HG03442 (cell line): ENCODE measurements around the gene IDUA.
A peak's percentile ranks its signal among the peaks of the same experiment; 100 is the strongest.

Experiments used
- ATAC-seq: cut with Tn5 transposase; IDR thresholded peaks from one replicate; pipeline ENCODE4 v1.9.1; 2021; ENCODE audit warnings: mild to moderate bottlenecking, moderate library complexity; ENCODE audit not compliant: unreplicated experiment

Gene IDUA

DNA sequence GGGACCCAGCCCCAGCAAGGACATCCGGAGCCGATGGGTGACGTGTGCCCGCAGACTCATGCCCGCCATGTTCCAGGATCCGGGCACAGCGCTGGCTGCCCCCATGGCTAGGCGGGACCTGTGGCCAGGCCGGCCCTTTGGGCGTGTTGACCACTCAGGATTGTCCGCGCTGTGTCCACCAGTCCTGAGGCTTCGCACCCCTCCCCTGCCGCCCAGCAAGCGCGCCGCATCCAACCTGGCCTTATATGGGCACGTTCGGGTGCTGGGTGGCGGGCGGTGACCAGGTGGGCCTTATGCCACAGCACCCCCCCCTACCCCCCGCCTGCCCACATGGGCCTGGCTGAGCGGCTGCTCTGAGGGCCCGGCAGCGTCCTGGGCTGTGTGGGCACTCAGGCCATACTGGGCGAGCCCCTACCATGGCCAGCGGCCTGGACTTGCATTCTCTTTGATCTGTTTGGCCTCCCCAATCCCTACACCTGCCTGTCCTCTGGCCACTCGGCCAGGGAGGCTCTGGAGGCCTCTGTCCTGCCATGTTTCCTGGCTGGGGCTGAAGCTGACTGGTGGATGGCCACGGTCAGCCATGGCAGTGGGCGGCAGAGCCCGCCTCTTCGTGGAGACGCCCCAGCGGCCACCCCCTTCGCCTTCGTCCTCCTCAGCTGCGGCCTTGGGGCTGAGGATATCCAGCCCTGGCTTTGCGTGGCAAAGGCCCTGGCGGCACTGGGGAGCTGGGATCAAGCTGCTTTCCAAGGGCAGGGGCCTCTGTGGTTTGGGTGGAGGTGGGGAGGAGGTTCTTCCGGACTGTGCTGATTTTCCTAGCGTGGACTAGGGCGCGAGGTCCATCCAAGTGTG is 26.6 kb downstream of the IDUA start:
- no peak for ATAC-seq

DNA sequence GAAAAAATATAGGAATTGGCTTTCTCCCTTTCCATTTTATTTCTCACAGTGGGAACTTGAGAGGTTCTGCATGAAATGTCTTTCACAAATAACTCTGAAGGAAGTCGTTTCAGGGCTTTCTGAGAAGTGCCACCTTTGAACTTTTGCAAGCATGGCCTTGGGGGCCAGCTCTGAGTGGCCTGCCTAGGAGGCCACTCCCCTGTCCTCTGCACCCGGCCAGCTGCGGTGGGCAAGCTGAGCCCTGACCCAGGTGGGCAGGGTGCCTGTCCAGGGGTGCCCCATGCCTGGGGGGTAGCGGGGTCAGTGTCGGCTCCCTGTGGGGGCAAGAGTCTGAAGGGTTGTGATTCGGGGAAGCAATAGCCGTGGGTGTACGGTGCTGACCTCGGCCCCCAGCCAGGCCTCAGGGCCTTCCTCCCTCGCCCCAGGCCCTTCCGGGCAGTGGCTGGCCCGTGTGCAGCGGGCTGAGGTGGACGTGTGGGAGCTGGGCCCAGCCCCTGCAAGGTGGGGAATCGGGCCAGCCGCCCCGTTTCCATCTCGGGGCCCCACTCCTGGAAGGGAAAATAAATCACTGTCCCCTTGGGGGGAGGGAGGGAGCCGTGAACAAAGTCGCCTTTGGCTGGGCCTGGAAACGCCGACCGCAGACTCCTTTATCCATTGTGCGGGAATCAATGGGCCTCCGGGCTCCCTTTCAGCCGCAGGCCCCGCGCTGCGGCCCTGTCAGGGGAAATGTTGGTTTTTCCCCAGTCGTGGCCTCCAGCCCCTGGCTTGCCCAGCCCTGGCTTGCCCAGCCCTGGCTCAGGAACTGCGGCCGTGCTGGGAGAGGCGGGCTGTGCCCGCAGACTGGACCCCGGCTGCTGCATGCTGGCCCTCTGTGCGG is 27.7 kb downstream of the IDUA start:
- ATAC-seq: no peak

DNA sequence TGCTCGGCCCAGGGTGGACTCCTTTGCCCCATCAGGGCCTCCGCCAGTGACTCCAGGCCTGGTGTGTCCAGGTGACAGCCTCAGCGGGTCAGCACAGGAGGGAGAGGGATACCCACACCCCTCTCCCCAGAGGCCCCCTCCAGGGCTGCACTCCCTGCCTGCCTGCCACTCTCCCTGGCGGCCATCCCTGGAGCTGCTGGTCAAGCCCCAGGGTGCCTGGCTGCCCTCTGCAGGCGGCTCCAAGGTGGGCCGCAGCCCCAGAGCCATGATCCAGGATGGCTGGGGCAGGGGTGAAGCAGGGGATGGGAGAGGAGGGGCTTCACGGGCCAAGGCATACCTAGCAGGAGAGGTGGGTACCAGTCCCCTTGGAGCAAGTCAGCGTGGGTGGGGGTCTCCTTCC is 28.3 kb downstream of the IDUA start:
- no peak for ATAC-seq

DNA sequence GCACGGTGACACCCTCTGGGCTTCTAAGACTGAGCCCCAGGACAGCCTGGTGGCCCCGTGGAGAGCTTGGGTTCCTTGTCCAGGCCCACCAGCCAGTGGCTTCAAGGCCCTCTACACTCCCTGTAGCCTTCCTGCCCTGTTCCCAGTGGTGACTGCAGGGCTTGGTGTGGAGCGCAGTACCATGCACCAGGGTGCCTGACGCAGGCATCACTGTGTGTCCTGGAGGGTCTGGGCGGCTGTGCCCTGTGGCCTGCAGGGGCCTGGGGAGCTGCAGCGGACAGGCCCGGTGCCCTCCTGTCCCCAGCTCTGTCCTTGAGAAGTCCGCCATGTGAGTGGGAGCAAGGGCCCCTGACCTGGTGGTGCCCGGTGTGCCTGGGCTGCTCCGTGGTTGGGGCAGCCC is 28.9 kb downstream of the IDUA start:
- ATAC-seq: no peak

DNA sequence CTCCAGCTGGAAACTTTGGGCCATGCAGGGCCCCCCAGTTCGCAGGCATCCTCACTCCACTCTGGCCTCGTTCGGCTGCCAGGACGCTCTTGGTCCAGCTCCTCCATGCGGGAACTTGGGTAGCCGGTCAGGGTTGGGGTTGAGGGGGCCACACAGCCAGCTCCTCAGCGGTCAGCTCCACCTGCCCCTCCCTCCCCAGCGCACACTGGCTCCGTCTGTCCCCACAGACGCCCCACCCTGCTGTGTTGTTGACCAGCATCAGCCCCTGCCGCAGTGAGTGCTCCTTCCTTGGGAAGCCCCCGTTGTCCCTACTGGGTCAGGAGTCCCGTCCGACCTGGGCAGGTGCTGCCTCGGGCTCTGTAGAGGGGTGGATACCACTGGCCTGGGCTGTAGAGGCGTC is 30.4 kb downstream of the IDUA start:
- ATAC-seq: no peak

DNA sequence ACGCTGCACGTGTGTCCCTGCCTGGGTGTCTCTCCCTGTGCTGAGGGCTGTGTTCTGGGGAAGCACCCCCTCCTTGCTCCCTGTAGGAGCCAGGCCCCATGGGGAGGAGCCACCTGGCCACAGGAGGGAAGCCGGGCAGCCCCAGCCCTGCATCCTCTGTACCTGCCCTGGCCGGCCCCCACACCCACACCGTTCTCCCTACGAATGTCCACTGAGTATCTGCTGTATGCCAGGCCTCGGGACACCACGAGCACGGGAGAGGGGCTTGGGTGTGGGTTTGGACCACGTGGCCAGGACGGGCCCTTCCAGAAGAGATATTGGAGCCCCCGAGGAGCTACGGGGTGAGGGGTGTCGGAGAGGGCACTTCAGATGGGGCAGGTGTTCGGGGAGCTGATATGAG is 30.9 kb downstream of the IDUA start:
- no peak for ATAC-seq

DNA sequence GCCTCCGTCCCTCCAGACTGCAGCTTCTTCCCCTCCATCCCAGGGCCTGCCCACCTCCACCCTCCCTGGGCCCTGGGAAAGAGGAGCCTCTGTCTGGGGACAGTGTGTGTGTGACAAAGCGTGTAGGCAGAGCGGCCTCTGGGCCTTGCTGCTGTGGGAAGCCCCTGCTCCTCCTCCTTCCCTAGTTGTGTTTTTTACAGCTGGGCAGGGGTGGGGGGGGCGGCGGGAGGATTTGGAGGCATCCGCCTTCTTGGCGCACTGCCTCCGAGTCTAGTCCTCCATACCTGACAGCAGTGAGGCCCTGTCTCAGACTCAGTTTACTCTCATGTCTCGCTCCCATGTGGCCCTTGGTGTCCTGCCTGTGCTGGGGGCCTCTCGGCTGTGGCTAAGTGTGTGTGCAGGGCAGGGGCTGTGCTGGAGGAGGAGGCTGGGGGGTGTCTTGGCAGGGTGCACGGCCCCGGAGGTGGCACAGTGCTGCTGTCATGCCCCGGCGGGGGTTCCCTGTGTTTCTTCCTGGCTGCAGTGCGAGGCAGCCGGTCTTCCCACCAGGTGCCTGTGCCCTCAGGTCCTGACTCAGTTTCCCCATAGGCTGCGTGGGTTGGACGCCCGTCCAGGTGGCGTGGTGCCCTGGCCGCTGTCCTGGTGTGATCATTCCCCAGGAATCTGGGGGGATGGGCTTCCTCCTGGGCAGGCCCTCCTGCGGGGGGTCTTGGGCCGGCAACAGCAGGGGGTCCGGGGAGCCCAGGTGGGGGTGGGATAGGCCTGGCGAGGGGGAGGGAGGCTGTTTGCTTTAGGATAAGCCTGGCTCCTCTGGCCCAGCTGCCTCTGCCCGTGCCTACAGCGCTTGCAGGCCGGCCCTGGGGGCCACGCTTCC is 31.5 kb downstream of the IDUA start:
- no peak for ATAC-seq

DNA sequence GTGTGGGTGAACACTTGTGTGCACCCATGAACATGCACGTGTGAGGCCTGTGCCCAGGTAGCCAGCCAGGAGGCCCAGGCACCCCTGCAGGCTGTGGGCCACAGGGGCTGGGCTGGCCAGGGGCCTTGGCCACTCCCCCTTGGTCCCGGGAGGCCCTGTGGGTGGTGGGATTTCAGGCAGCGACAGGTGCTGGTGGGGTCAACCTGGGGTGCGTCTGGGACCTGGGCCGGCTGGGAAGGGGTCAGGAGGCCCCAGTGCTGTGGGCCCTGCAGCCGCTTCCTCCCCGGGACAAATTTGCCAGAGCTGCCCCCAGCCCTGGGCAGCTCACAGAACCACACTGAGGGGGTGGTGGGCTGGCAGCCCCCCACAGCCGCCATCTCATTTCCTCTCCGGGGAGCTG is 32.5 kb downstream of the IDUA start:
- no peak for ATAC-seq

DNA sequence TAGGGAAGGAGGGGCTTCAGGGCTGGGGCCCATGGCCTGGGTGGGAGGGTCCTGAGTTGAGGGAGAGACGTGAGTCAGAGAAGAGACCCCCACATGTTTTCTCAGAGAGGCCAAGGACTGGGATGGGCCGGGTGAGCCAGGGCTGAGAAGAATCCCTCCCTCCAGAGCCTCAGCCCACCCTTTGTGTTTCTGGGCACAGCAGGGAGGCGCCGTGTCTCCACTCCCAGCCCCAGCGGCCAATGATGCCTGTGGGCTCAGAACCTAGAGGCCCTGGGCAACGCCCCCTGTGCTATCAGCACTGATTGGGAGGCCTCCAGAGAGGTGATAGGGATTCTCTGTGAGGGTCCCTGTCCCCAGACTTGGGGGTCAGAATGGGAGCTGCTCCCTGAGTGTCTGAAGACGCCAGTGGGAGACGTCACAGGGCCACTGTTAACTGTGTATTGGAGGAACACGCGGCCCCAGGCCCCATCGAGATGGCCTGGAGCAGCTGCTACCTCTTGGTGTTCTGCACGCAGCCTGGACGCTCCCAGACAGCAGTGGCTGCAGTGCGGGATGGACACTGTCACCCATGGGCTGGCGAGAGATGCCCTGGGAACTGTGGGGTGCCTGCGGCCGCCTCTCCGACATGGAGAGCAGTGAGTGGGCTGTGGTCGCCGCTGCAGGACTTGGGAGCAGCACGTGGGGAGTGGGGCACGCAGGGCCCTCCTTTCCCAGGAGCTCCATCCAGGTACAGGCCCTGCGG is 33.1 kb downstream of the IDUA start:
- ATAC-seq: no peak

DNA sequence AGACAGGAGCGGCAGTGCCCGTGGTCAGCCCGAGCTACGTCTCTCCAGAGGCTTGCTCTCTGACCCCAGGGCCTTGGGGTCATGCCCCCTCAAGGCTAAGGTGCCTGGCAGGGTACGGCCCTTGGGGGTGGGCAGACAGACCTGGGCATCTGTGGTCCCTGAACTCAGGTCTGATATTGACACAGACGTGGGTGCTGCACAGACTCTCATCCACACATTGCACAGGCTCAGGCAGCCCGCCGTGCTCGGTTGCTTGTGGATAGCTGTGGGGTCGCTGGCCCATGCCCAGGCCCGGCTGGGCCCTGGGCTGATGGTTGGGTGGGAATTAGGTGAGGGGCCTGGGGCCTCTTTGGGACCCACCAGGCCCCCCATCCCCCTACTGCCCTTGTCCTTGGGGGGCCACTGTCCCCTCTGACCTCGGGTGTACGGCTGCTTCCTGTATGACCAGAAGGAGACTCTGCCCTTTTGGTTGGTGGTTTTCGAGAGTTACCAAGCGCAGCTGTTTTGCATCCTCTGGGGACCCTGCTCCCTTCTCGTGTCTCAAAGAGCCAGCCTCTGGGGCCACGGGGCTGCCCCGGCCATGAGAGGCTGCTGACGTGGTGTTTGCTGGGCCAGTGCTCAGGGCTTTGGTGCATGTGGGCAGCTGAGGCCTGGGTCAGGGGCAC is 34.7 kb downstream of the IDUA start:
- peak; percentile 65 for ATAC-seq

DNA sequence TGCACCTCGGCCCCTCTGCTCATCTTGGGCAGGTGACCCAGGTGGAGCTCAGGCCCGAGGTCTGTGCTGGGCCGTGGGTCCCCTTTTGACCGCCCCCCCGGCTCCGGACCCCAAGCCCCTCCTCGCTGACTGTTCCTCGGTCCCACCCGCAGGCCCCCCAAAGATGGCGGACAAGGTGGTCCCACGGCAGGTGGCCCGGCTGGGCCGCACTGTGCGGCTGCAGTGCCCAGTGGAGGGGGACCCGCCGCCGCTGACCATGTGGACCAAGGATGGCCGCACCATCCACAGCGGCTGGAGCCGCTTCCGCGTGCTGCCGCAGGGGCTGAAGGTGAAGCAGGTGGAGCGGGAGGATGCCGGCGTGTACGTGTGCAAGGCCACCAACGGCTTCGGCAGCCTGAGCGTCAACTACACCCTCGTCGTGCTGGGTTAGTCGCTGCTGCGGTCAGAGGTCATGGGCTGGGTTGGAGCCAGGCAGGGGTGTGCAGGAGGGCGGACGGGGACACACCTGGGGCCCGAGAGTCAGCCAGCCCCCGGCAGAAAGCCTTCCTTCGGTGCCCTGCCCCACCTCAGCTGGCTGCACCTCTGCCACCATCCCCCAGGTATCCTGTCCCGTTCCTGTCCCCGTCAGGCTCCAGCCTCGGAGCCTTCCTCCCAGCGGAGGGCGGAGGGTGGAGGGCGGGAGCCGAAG is 35.4 kb downstream of the IDUA start:
- no peak for ATAC-seq

DNA sequence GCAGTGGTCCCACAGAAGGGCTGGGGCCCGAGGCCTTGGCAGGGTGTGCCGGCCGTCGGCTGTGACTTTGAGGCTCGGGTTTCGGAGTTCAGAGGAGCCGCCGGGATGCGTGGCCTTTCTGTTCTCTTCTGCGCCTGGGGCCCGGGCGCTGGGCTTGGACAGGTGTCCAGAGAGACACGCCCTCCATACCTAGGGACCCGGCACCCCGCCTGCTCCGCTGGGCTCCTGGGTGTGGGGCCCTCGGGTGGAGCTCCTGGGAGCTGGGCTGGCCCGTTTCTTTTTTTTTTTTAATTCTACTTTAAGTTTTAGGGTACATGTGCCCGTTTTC is 35.9 kb downstream of the IDUA start:
- no peak for ATAC-seq

DNA sequence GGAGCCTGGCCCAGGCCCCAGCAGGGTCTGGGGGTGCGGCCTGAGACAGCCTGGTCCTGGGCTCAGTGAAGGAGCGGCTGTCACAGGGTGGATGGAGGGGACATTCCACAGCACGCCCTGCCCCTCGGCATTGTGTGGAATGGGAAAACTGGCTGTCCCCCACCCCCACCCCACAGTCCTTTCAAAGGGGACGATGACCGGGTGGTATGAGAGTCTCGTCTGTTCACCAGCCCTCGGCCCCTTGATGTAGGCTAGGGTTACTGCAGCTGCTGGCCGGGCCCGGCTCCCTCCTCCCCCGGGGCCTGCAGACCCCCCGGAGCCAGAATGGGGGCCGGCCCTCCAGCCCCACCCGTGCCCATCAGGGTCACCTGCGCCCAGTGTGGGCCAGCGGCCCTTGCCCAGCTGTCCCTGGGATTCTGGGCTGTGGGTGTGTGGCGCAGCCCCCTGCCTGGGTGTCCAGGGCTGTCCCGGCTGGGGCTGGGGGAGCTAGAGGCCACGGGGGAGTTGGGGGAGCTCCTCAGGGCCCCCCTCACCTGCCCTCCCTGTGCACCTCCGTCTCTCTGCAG is 36.3 kb downstream of the IDUA start:
- ATAC-seq: no peak

DNA sequence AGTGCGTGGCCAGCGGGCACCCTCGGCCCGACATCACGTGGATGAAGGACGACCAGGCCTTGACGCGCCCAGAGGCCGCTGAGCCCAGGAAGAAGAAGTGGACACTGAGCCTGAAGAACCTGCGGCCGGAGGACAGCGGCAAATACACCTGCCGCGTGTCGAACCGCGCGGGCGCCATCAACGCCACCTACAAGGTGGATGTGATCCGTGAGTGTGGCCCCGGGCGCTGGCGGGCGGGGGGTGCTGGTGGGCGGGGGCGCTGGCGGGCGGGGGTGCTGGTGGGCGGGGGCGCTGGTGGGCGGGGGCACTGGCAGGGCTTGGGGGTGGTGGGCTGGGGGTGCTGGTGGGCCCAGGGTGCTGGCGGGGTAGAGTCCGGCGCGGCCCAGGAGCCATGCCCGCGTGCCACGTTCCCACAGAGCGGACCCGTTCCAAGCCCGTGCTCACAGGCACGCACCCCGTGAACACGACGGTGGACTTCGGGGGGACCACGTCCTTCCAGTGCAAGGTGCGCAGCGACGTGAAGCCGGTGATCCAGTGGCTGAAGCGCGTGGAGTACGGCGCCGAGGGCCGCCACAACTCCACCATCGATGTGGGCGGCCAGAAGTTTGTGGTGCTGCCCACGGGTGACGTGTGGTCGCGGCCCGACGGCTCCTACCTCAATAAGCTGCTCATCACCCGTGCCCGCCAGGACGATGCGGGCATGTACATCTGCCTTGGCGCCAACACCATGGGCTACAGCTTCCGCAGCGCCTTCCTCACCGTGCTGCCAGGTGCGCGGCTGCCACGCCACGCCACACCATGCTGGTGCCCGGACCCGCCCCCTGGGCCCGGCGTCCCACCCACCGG is 37.3 kb downstream of the IDUA start:
- no peak for ATAC-seq

DNA sequence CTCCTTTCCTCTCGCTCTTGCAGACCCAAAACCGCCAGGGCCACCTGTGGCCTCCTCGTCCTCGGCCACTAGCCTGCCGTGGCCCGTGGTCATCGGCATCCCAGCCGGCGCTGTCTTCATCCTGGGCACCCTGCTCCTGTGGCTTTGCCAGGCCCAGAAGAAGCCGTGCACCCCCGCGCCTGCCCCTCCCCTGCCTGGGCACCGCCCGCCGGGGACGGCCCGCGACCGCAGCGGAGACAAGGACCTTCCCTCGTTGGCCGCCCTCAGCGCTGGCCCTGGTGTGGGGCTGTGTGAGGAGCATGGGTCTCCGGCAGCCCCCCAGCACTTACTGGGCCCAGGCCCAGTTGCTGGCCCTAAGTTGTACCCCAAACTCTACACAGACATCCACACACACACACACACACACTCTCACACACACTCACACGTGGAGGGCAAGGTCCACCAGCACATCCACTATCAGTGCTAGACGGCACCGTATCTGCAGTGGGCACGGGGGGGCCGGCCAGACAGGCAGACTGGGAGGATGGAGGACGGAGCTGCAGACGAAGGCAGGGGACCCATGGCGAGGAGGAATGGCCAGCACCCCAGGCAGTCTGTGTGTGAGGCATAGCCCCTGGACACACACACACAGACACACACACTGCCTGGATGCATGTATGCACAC is 38.2 kb downstream of the IDUA start:
- ATAC-seq: no peak

DNA sequence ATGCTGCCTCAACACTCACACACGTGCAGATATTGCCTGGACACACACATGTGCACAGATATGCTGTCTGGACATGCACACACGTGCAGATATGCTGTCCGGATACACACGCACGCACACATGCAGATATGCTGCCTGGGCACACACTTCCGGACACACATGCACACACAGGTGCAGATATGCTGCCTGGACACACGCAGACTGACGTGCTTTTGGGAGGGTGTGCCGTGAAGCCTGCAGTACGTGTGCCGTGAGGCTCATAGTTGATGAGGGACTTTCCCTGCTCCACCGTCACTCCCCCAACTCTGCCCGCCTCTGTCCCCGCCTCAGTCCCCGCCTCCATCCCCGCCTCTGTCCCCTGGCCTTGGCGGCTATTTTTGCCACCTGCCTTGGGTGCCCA is 39.3 kb downstream of the IDUA start:
- ATAC-seq: peak; percentile 65

DNA sequence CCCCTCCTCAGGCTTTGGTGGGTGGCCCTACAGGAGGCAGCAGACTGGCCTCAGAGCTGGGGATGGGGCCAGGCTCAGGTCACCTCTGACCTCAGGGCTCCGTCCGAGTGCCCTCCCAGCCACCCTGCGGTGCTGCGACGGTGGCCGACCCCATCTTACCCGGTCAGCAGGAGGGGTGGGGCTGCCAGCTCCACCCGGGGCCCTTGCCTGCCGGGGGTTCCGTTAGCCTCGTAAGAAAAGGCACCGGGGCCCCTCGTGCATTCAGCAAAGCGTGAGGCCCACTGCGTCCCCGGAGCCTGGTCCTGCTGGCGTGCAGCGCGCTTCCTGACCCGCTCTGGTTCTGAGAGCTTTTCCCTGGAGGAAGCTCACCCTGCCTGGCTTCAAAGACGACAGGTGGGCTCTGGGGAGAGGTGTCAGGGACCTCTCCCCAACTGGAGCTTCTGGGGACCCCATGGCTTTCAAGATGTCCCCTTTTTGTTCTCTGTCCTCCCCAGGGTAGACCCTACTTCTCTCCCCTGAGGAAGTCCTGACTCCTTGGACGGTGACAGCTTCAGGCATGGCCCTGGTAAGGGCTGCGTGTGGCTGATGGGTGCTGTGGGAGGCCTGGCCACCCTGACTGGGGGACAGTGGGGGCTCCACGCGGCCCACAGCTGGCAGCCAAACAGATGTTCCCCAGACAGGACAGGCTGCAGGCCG is 40.5 kb downstream of the IDUA start:
- no peak for ATAC-seq
